Measurements from ENCODE around the gene ARHGEF19. TPM values are rescaled to one million over a fixed set of nuclear protein-coding genes. Genes with fewer than 3 reads are reported as not detected.
"Not testable (repeated sequence)": the region's sequence is repeated elsewhere in the genome, so short reads cannot be mapped to it uniquely, and the experiment has no call there.

Gene ARHGEF19
- total RNA-seq, 2 experiments from 2014 or later: 10.7 to 12.1 TPM

DNA sequence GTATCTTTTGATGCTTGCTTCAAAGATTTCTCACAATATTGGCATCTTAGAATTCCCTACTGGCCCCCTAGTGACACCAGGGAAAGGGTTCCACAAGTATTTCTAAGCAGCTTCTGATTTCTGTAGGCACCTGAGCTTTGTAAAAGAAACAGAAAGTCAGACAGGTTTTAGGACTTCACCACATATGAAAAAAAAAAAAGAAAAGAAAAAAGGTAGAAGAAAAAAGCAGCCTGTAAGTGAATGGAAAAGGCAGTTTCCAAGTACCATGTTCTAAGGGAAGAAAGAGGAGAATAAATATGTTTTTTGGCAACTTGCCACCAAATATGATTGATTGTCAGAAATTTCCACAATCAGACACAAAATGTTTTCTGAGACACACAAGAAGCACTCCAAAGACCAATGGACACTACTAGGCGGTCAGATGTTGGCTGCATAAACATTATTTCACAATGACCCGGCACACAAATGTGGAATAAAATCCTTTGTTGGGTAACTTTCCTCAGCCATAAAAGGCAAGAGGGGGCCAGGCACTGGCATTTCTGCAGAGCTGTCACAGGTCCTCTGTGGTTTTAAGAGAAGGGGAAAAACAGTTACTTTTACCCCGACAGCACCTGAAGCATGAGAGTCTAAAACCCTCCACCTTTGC is 37.3 kb upstream of the ARHGEF19 start:
- H3K36me3 Mint-ChIP-seq (ENCODE audit: low read depth): peaks cover 26% of the 10 kb centered on the region
- ChIA-PET POLR2A (interaction anchor here (0.8 kb wide), 1 partner anchor 93 kb away, joined by 5 read pairs; no protein-coding TSS in a partner anchor), CTCF (interaction anchor here (0.9 to 1.0 kb wide), 2 partner anchors 10 to 16 kb away, joined by 3 to 4 read pairs; no protein-coding TSS in a partner anchor)
- H3K9me3 Mint-ChIP-seq: no peaks in the 10 kb centered on the region
- H3K4me3 Mint-ChIP-seq: no peak overlapping the region
- H3K27me3 Mint-ChIP-seq: no peaks in the 10 kb centered on the region
- DNase-seq: no peak
- peak overlapping the region; percentile 61 for H3K27ac Mint-ChIP-seq
- peaks cover 25% of the 10 kb centered on the region for H3K4me1 Mint-ChIP-seq

DNA sequence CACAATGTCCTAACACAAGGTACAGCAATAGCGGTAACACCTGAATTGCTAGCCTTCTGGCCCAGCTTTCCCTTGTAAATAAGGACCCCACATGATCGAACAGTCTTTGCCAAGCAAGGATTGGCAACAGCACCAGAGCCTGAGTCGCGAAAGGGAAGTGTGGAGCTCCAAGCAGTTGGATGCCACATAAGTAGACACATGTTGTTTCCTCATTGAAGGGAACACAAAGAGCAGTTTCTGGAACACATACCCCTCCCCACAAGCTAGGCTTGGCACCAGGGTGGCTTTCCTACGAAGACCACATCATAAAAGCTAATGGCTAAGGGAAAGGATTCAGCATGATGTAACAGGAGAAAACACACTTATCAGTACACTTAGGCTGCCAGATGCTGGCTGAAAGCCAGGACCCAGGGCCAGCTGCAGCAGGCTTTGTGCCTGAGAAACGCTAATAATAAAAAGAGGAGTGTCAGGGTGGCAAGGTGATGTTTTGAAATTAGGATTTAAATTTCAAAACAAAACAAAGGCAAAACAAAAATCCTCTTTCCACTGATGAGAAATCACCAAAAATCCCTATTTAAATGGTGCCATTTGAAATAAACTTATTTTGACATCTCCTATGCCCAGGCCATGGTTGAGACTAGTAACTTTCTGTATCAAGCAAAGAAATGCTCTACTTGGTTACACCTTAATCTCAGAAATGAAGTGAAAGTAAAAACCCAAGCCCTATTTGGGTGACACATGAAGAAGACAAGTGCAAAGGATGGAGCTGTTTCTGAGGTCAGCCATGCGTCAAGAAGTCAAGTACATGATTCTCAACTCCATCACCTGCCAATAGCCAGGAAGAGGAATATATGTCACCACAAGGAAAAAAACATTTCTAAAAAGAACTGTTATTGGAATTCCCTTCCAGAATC is 36.4 kb upstream of the ARHGEF19 start:
- no peak overlapping the region for H3K4me3 Mint-ChIP-seq
- H3K36me3 Mint-ChIP-seq (ENCODE audit: low read depth): peaks cover 26% of the 10 kb centered on the region
- H3K4me1 Mint-ChIP-seq: peaks cover 24% of the 10 kb centered on the region
- H3K27me3 Mint-ChIP-seq: no peaks in the 10 kb centered on the region
- ChIA-PET CTCF (interaction anchor here (0.9 to 1.2 kb wide), 3 partner anchors 10 to 23 kb away, joined by 3 to 4 read pairs (median 3); no protein-coding TSS in a partner anchor), POLR2A (no interaction called here)
- no peak for DNase-seq
- H3K9me3 Mint-ChIP-seq: no peaks in the 10 kb centered on the region
- no peak overlapping the region for H3K27ac Mint-ChIP-seq

DNA sequence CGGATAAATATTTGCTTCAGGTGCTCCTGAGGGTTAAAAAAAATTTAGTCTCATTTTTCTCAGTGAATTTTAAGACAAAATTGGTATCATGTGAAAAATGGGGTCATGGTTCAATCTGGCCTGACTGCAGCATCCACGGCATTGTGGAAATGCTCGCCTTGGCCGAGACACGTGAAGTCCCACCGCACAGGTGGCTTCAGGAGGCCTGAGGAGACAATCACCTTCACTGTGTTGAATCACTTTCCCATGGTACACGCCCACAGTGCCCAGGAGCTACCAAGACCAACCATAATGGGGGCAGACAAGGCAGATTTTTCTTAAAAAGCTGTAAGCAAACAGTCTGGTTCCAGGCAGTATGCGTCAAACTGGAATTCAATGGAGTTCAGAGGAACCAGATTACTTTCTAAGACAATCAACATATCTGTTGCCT is 35.6 kb upstream of the ARHGEF19 start:
- peaks cover 24% of the 10 kb centered on the region for H3K4me1 Mint-ChIP-seq
- no peak overlapping the region for H3K4me3 Mint-ChIP-seq
- CTCF ChIA-PET: interaction anchor here (1.2 kb wide), 1 partner anchor 22 kb away, joined by 3 read pairs; no protein-coding TSS in a partner anchor
- POLR2A ChIA-PET: no interaction called here
- H3K27ac Mint-ChIP-seq: no peak overlapping the region
- H3K36me3 Mint-ChIP-seq (ENCODE audit: low read depth): peaks cover 26% of the 10 kb centered on the region
- H3K9me3 Mint-ChIP-seq: no peaks in the 10 kb centered on the region
- no peak for DNase-seq
- no peaks in the 10 kb centered on the region for H3K27me3 Mint-ChIP-seq

DNA sequence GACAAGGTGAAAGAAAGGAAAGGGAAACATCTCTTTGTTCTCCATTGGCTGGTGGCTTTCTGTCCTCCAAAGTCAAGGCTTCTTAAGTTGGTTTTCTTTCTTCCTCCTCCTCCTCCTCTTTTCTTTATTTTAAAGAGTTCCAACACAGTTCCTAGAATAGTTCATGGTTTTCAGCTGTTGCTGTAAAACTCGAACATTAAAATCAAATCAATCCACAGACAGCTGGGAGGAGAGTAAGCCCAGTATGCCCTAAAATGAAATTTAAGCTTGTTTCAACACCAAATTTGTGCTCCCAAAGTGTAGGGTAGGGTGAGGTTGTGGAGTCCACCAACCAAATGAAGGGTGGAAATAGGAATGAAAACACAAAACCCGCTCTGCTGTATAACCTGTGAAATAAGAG is 35.0 kb upstream of the ARHGEF19 start:
- Mint-ChIP-seq H3K27me3 (no peaks in the 10 kb centered on the region), H3K9me3 (no peaks in the 10 kb centered on the region), H3K36me3 (ENCODE audit: low read depth) (peaks cover 26% of the 10 kb centered on the region), H3K4me3 (no peak overlapping the region), H3K27ac (no peak overlapping the region), H3K4me1 (peaks cover 24% of the 10 kb centered on the region)
- ChIA-PET CTCF (no interaction called here), POLR2A (no interaction called here)
- DNase-seq: no peak

DNA sequence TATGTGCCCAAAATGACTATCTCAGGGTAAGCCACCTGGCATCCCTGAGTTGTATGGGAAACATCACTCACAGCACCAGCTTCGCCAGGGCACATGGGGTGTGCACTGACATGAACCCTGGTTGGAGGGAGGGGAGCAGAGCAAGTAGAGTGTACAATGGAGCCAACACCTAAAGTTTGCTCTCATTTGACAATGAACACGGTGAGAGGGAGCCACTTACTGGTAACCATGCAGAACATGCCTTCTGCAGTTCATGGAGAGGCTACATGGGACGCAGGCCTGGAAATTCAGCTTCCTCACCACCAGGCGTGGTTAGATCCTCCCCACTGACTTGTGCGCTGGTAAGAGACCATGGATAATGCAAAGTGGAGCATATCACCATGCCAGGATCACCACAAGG is 34.5 kb upstream of the ARHGEF19 start:
- Mint-ChIP-seq H3K4me3 (no peak overlapping the region), H3K27ac (peak overlapping the region; percentile 50), H3K9me3 (no peaks in the 10 kb centered on the region), H3K4me1 (peaks cover 24% of the 10 kb centered on the region), H3K36me3 (ENCODE audit: low read depth) (peaks cover 26% of the 10 kb centered on the region), H3K27me3 (no peaks in the 10 kb centered on the region)
- DNase-seq: no peak
- CTCF ChIA-PET: no interaction called here
- POLR2A ChIA-PET: no interaction called here

DNA sequence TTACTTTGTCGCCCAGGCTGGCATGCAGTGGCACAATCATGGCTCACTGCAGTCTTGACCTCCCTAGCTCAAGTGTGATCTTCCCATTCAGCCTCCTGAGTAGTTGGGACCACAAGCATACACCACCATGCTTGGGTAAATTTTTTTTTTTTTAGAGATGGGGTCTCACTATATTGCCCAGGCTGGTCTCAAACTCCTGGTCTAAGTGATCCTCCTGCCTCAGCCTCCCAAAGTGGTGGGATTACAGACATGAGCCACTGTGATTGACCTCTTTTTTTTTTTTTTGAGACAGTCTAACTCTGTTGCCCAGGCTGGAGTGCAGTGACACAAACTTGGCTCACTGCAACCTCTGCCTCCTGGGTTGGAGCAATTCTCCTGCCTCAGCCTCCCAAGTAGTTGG is 33.8 kb upstream of the ARHGEF19 start:
- DNase-seq, H3K9me3 Mint-ChIP-seq, POLR2A ChIA-PET, H3K27me3 Mint-ChIP-seq, H3K4me3 Mint-ChIP-seq: not testable (repeated sequence)
- Mint-ChIP-seq H3K27ac (peak overlapping the region; percentile 4), H3K4me1 (peaks cover 24% of the 10 kb centered on the region), H3K36me3 (ENCODE audit: low read depth) (peaks cover 20% of the 10 kb centered on the region)
- CTCF ChIA-PET: interaction anchor here (0.6 to 0.7 kb wide), 2 partner anchors 232 to 247 kb away, joined by 3 to 4 read pairs; no protein-coding TSS in a partner anchor

DNA sequence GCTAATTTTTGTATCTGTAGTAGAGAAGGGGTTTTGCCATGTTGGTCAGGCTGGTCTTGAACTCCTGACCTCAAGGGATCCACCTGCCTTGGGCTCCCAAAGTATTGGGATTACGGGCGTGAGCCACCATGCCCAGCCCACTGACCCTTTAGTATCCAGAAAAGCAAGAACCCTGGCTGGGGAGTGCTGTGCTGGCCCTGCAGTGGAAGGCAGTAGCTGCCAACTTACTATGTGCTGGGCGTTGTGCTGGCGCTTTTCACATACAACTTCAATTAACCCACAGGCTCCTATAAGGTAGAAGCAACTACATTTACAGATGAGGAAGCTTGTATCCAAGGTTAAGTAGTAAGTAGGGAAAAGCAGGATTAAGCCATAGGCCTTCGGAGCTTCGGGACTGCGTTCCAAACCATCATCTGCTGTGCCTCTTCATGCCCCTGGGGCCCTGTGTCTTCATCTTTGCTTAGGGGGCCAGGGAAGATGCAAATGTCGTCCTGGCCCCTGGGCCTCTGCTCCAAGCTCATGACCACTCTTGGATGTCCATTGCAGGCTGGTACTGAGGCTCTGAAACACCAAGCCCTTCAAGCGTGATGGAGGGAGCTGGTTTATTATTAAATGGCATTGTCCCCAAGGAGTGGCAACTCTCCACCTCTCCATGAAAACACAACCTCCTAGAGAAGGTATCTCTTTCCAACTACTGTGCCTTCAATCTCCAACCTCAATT is 33.2 kb upstream of the ARHGEF19 start:
- POLR2A ChIA-PET: no interaction called here
- no peaks in the 10 kb centered on the region for H3K9me3 Mint-ChIP-seq
- H3K4me1 Mint-ChIP-seq: peaks cover 24% of the 10 kb centered on the region
- H3K27ac Mint-ChIP-seq: no peak overlapping the region
- no peaks in the 10 kb centered on the region for H3K27me3 Mint-ChIP-seq
- H3K4me3 Mint-ChIP-seq: no peak overlapping the region
- no peak for DNase-seq
- peaks cover 14% of the 10 kb centered on the region for H3K36me3 Mint-ChIP-seq (ENCODE audit: low read depth)
- CTCF ChIA-PET: interaction anchor here (0.6 to 4.1 kb wide), 4 partner anchors 17 to 246 kb away, joined by 3 to 18 read pairs (median 4); no protein-coding TSS in a partner anchor

DNA sequence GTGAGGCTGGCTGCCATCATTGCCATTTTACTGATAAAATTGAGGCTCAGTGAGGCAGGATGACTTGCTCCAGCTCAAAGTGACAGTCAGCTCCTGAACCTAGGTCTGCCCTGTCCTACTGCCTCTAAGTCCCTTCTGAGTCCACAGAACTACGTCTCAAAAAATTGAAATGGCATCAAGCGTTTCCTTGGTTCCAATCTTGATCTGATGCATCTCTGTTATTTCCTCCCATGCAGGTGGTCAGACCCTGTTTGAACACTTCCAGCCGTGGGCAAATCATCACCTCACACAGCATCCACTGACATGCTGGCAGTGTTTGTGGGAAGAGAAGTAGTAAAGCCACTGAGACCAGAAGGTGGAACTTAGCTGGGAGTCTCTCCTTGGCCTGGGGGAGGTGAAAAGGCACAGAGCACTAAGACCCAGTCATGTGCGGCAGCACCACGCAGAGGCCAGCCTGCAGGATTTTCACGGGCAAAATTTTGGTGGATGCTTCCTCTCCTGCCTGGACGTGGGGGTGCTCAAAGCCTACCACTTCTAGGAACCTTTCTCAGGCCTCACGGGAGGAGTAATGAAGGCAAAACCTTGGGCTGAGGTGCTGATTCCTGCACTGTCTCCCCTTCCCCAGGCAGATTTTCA is 32.3 kb upstream of the ARHGEF19 start:
- H3K4me1 Mint-ChIP-seq: peaks cover 25% of the 10 kb centered on the region
- no peaks in the 10 kb centered on the region for H3K9me3 Mint-ChIP-seq
- peaks cover 10% of the 10 kb centered on the region for H3K36me3 Mint-ChIP-seq (ENCODE audit: low read depth)
- no peak for DNase-seq
- CTCF ChIA-PET: interaction anchor here (0.9 to 4.1 kb wide), 7 partner anchors 9 to 165 kb away, joined by 3 to 18 read pairs (median 3); no protein-coding TSS in a partner anchor
- H3K27me3 Mint-ChIP-seq: no peaks in the 10 kb centered on the region
- no peak overlapping the region for H3K27ac Mint-ChIP-seq
- POLR2A ChIA-PET: no interaction called here
- no peak overlapping the region for H3K4me3 Mint-ChIP-seq

DNA sequence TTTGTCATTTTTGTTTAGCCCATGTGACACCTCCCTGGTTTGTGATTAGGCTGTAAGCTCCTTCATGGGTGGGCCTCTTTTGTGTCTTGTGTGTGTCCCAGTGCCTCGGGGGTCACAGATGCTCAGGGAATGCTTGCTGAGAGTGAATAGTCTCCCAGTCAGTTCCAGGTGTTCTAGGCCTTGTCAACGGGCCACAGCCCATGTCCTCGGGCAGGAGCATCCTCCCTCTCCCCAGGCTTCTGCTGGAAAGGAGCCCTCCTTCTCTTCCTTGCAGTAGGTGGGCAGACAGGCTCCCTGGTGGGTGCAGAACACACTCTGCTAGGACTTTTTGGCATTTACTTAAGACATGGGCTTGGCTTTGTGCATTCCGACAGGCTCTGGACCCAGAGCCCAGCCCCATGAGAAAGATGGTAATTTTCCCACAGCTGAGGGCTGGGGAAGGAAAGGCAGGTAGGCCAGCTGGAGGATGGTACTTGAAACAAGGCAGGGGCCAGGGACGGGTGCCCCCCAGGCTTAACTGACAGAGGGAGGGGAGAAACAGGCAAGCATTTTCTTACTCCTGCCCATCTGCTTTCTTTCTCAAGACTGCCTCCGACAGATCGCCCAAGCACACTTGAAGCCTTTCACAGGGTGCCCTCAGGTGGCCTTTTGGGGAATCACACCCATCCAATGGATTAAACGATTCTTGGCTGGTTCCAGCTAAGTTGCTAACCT is 31.6 kb upstream of the ARHGEF19 start:
- peak; percentile 83 for DNase-seq
- CTCF ChIA-PET: interaction anchor here (0.6 to 4.1 kb wide), 11 partner anchors 8 to 165 kb away, joined by 3 to 18 read pairs (median 3); no protein-coding TSS in a partner anchor
- POLR2A ChIA-PET: no interaction called here
- H3K9me3 Mint-ChIP-seq: no peaks in the 10 kb centered on the region
- peaks cover 5% of the 10 kb centered on the region for H3K36me3 Mint-ChIP-seq (ENCODE audit: low read depth)
- no peak overlapping the region for H3K4me3 Mint-ChIP-seq
- H3K27me3 Mint-ChIP-seq: no peaks in the 10 kb centered on the region
- peak overlapping the region; percentile 46 for H3K27ac Mint-ChIP-seq
- H3K4me1 Mint-ChIP-seq: peaks cover 20% of the 10 kb centered on the region

DNA sequence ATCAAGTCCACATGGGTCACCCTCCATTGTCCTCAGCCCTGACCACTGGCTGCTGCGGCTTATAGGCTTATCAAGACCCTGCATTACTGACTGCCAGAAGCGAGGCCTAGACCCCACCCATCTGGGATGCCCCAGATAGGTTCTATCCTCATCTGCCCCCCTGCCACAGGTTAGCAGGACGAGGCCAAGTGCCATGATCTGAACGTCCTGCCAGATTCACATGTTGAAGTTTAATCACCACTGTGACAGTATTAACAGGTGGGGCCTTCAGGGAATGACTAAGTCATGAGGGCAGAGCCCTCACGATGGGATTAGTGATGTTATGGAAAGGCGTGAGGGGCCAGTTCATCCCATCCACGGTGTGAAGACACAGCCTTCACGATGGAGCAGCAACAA is 30.8 kb upstream of the ARHGEF19 start:
- POLR2A ChIA-PET: no interaction called here
- no peak overlapping the region for H3K27ac Mint-ChIP-seq
- peaks cover 18% of the 10 kb centered on the region for H3K4me1 Mint-ChIP-seq
- CTCF ChIA-PET: interaction anchor here (0.6 to 4.1 kb wide), 6 partner anchors 25 to 164 kb away, joined by 3 to 18 read pairs (median 3); no protein-coding TSS in a partner anchor
- DNase-seq: no peak
- peaks cover 3% of the 10 kb centered on the region for H3K36me3 Mint-ChIP-seq (ENCODE audit: low read depth)
- no peak overlapping the region for H3K4me3 Mint-ChIP-seq
- no peaks in the 10 kb centered on the region for H3K9me3 Mint-ChIP-seq
- no peaks in the 10 kb centered on the region for H3K27me3 Mint-ChIP-seq

DNA sequence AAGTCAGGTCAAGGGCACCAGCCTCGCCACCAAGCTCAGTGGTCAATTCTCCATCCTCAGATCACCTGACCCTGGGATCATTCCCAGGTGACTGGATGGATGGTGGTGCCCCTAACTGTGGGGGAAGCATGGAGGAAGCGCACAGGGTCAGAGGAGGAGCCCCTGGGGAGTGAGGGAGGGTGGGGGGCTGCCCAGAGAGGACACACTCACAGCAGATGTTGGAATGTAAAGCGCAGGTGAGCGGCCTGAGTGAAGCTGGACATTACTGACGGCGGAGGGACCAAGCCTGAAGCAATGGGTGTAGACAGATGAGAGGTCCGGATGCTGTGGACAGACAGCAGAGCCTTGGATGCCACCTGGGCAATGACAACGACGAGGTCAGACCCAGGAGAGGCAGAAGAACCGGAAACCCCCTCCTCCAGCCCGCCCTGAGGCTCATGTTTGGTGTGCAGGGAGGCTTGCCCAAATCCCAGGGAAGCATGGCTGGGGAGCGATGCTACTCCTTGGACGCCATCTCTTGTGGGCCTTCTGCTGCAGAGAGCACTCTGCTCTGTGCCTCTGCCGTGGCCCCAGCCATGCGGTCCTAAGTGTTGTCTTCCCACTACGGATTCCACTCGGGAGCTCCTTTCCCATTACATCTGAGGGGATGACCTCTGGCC is 30.2 kb upstream of the ARHGEF19 start:
- no peaks in the 10 kb centered on the region for H3K9me3 Mint-ChIP-seq
- peaks cover under 1% of the 10 kb centered on the region for H3K36me3 Mint-ChIP-seq (ENCODE audit: low read depth)
- H3K27me3 Mint-ChIP-seq: no peaks in the 10 kb centered on the region
- DNase-seq: no peak
- POLR2A ChIA-PET: no interaction called here
- CTCF ChIA-PET: interaction anchor here (0.8 to 4.1 kb wide), 5 partner anchors 24 to 163 kb away, joined by 3 to 18 read pairs (median 3); no protein-coding TSS in a partner anchor
- no peak overlapping the region for H3K4me3 Mint-ChIP-seq
- peaks cover 21% of the 10 kb centered on the region for H3K4me1 Mint-ChIP-seq
- peak overlapping the region; percentile 60 for H3K27ac Mint-ChIP-seq
